SK-N-SH treated with all-trans-retinoic acid at 6 μM for 48 hours (cell line): ENCODE results near the gene EPB41L1.

Experiments
- ATAC-seq: fragments of 200-7000 bp; cut with Tn5 transposase; 3 replicates; pipeline ENCODE4 v1.9.1; 2020; ENCODE audit warnings: mild to moderate bottlenecking, moderate library complexity
- ARNTL ChIP-seq: fragments of 450-650 bp; formaldehyde crosslinking; IDR thresholded peaks from 2 replicates; pipeline ENCODE4 v1.5.0; 2020; ENCODE audit warnings: low read depth, mild to moderate bottlenecking, moderate library complexity, borderline replicate concordance
- BACH2 ChIP-seq: fragments of 250-450 bp; sonication (Bioruptor Pico); IDR thresholded peaks from 2 replicates; pipeline ENCODE4 v1.9.0; 2021; ENCODE audit warnings: mild to moderate bottlenecking, borderline replicate concordance
- CSDC2 ChIP-seq: fragments of 250-450 bp; sonication (Bioruptor Pico); IDR thresholded peaks from 2 replicates; pipeline ENCODE4 v1.5.0; 2020; ENCODE audit warnings: mild to moderate bottlenecking, moderate library complexity
- ESRRG ChIP-seq: fragments of 250-450 bp; sonication (Bioruptor Pico); IDR thresholded peaks from 2 replicates; pipeline ENCODE4 v1.6.1; 2021; ENCODE audit warnings: mild to moderate bottlenecking
- GLIS3 ChIP-seq: fragments of 250-450 bp; sonication (Bioruptor Pico); IDR thresholded peaks from 2 replicates; pipeline ENCODE4 v1.5.0; 2020; ENCODE audit warnings: mild to moderate bottlenecking, moderate library complexity
- ISL1 ChIP-seq: fragments of 250-450 bp; sonication (Bioruptor Pico); IDR thresholded peaks from 2 replicates; pipeline ENCODE4 v2.1.2; 2022; ENCODE audit warnings: mild to moderate bottlenecking, moderate library complexity
- OSR1 ChIP-seq: fragments of 250-450 bp; sonication (Bioruptor Pico); IDR thresholded peaks from 2 replicates; pipeline ENCODE4 v1.8.0; 2022; ENCODE audit warnings: moderate library complexity, mild to moderate bottlenecking, inconsistent platforms
- PPARA ChIP-seq: fragments of 250-450 bp; sonication (Bioruptor Pico); IDR thresholded peaks from 2 replicates; pipeline ENCODE4 v1.5.0; 2020; ENCODE audit warnings: mild to moderate bottlenecking, borderline replicate concordance
- RARB ChIP-seq: fragments of 250-450 bp; sonication (Bioruptor Pico); IDR thresholded peaks from 2 replicates; pipeline ENCODE4 v1.8.0; 2021; ENCODE audit warnings: mild to moderate bottlenecking, moderate library complexity
- SNAI2 ChIP-seq: fragments of 250-450 bp; sonication (Bioruptor Pico); IDR thresholded peaks from 2 replicates; pipeline ENCODE4 v1.5.0; 2020; ENCODE audit warnings: mild to moderate bottlenecking, moderate library complexity
- TOX ChIP-seq: fragments of 250-450 bp; sonication (Bioruptor Pico); IDR thresholded peaks from 2 replicates; pipeline ENCODE4 v1.8.0; 2021; ENCODE audit warnings: mild to moderate bottlenecking, moderate library complexity, borderline replicate concordance
- ZC3H10 ChIP-seq: fragments of 250-450 bp; sonication (Bioruptor Pico); IDR thresholded peaks from 2 replicates; pipeline ENCODE4 v1.5.1; 2021; ENCODE audit warnings: mild to moderate bottlenecking, moderate library complexity
- ZFP3 ChIP-seq: fragments of 250-450 bp; sonication (Bioruptor Pico); IDR thresholded peaks from 2 replicates; pipeline ENCODE4 v1.5.0; 2020; ENCODE audit warnings: mild to moderate bottlenecking, moderate library complexity
- ZFP30 ChIP-seq: fragments of 450-650 bp; formaldehyde crosslinking; IDR thresholded peaks from 2 replicates; pipeline ENCODE4 v1.5.0; 2022; ENCODE audit warnings: mild to moderate bottlenecking, moderate library complexity
- ZNF565 ChIP-seq: fragments of 450-650 bp; formaldehyde crosslinking; conservative IDR thresholded peaks from 2 replicates; pipeline ENCODE4 v1.5.0; 2020; ENCODE audit warnings: low read depth, mild to moderate bottlenecking, moderate library complexity
- ZNF70 ChIP-seq: fragments of 450-650 bp; formaldehyde crosslinking; IDR thresholded peaks from 2 replicates; pipeline ENCODE4 v1.5.0; 2020; ENCODE audit warnings: mild to moderate bottlenecking, moderate library complexity
- ZNF8 ChIP-seq: fragments of 450-650 bp; formaldehyde crosslinking; IDR thresholded peaks from 2 replicates; pipeline ENCODE4 v1.5.0; 2020; ENCODE audit warnings: mild to moderate bottlenecking, moderate library complexity
- TF ChIP-seq, protein P1 (sequence below): fragments of 250-450 bp; sonication (Bioruptor Pico); IDR thresholded peaks from 2 replicates; pipeline ENCODE4 v1.8.0; 2020; ENCODE audit warnings: mild to moderate bottlenecking, moderate library complexity, borderline replicate concordance
- TF ChIP-seq, protein P2 (sequence below): fragments of 250-450 bp; sonication (Bioruptor Pico); IDR thresholded peaks from 2 replicates; pipeline ENCODE4 v1.8.0; 2021; ENCODE audit warnings: low read depth, mild to moderate bottlenecking, moderate library complexity, borderline replicate concordance
- TF ChIP-seq, protein P3 (sequence below): fragments of 250-450 bp; sonication (Bioruptor Pico); IDR thresholded peaks from 2 replicates; pipeline ENCODE4 v1.5.1; 2021; ENCODE audit warnings: mild to moderate bottlenecking, moderate library complexity

Gene EPB41L1

DNA sequence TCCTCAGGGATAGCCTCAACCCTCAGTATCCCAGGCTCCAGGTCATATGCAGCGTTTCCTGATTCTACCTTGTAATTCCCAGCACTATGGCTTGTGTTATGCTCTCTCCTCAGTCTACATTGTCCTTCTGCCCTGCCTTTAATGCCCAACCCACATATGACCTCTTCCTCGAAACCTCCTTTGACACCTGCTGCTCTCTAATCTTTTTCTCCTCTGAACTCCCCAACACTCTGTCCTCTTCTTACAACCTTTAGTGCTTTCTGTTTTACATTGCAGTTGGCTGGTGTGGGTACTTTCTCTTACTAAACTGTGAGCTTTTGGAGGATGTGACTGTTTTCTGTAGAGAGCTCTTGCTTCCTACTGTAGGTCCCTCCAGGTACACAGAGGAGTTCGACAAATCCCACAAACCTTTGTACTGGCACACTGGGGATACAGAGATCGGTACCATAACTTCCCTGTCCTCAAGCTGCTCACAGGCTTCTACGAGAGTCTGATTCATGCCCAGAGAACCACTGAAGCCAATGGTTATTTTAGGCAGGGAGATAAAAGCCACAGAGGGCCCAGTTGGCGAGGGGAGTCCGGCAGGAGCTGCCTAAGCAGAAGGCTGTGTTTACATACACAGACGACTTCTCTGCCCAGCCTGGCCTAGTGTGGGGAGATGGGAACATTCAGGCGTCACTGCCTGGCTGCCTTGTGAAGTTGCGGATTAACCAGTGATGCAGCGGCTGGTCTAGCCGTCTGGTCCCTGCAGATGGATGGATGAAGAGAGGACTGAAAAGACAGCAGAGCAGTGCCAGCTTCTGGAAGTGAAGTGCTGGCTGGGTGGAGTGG is 8.4 kb upstream of the EPB41L1 start:
- no peak for ATAC-seq
- TF ChIP-seq CSDC2 (CRISPR knock-in tag) = no peak
- TF ChIP-seq ZC3H10 (CRISPR knock-in tag) = no peak
- no peak for TF ChIP-seq ZNF8 (CRISPR knock-in tag)
- TF ChIP-seq, protein P1, sequence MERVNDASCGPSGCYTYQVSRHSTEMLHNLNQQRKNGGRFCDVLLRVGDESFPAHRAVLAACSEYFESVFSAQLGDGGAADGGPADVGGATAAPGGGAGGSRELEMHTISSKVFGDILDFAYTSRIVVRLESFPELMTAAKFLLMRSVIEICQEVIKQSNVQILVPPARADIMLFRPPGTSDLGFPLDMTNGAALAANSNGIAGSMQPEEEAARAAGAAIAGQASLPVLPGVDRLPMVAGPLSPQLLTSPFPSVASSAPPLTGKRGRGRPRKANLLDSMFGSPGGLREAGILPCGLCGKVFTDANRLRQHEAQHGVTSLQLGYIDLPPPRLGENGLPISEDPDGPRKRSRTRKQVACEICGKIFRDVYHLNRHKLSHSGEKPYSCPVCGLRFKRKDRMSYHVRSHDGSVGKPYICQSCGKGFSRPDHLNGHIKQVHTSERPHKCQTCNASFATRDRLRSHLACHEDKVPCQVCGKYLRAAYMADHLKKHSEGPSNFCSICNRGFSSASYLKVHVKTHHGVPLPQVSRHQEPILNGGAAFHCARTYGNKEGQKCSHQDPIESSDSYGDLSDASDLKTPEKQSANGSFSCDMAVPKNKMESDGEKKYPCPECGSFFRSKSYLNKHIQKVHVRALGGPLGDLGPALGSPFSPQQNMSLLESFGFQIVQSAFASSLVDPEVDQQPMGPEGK = no peak
- TF ChIP-seq ESRRG (CRISPR knock-in tag) = no peak
- no peak for TF ChIP-seq GLIS3 (CRISPR knock-in tag)
- TF ChIP-seq TOX (CRISPR knock-in tag) = no peak
- no peak for TF ChIP-seq ZFP30 (CRISPR knock-in tag)
- no peak for TF ChIP-seq BACH2
- no peak for TF ChIP-seq SNAI2 (CRISPR knock-in tag)
- TF ChIP-seq ZNF70 (CRISPR knock-in tag) = no peak
- TF ChIP-seq ARNTL (CRISPR knock-in tag) = no peak
- TF ChIP-seq ZFP3 (CRISPR knock-in tag) = no peak
- TF ChIP-seq RARB (CRISPR knock-in tag) = no peak
- no peak for TF ChIP-seq ISL1
- no peak for TF ChIP-seq OSR1

DNA sequence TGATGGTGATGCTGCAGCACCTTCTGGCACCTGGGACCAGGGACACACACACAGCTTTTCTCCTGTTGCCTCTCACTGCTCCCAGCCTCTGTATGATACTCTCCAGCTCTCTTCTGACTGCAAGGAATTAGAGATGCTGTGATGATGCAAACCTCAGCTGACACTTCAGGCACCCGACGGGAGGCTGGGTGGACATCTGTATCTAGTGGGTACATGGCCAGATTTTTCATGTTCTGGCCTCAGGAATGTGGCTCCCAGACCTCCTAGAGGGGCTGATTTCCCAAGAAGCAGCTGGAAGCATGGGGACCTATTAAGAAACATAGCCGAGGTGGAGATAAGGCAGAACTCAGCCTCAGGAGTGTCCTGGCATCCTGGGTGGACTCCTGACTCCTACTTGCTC is 6.8 kb upstream of the EPB41L1 start:
- no peak for TF ChIP-seq ESRRG (CRISPR knock-in tag)
- no peak for TF ChIP-seq BACH2
- TF ChIP-seq GLIS3 (CRISPR knock-in tag) = no peak
- no peak for TF ChIP-seq ZNF70 (CRISPR knock-in tag)
- no peak for TF ChIP-seq ISL1
- TF ChIP-seq, protein P1 = no peak
- TF ChIP-seq, protein P2, sequence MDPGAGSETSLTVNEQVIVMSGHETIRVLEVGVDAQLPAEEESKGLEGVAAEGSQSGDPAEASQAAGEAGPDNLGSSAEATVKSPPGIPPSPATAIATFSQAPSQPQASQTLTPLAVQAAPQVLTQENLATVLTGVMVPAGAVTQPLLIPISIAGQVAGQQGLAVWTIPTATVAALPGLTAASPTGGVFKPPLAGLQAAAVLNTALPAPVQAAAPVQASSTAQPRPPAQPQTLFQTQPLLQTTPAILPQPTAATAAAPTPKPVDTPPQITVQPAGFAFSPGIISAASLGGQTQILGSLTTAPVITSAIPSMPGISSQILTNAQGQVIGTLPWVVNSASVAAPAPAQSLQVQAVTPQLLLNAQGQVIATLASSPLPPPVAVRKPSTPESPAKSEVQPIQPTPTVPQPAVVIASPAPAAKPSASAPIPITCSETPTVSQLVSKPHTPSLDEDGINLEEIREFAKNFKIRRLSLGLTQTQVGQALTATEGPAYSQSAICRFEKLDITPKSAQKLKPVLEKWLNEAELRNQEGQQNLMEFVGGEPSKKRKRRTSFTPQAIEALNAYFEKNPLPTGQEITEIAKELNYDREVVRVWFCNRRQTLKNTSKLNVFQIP (CRISPR knock-in tag) = no peak
- no peak for TF ChIP-seq ZNF565 (CRISPR knock-in tag)
- no peak for TF ChIP-seq ZNF8 (CRISPR knock-in tag)
- TF ChIP-seq, protein P3, sequence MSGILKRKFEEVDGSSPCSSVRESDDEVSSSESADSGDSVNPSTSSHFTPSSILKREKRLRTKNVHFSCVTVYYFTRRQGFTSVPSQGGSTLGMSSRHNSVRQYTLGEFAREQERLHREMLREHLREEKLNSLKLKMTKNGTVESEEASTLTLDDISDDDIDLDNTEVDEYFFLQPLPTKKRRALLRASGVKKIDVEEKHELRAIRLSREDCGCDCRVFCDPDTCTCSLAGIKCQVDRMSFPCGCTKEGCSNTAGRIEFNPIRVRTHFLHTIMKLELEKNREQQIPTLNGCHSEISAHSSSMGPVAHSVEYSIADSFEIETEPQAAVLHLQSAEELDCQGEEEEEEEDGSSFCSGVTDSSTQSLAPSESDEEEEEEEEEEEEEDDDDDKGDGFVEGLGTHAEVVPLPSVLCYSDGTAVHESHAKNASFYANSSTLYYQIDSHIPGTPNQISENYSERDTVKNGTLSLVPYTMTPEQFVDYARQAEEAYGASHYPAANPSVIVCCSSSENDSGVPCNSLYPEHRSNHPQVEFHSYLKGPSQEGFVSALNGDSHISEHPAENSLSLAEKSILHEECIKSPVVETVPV (CRISPR knock-in tag) = no peak
- no peak for TF ChIP-seq ZFP30 (CRISPR knock-in tag)
- no peak for ATAC-seq

DNA sequence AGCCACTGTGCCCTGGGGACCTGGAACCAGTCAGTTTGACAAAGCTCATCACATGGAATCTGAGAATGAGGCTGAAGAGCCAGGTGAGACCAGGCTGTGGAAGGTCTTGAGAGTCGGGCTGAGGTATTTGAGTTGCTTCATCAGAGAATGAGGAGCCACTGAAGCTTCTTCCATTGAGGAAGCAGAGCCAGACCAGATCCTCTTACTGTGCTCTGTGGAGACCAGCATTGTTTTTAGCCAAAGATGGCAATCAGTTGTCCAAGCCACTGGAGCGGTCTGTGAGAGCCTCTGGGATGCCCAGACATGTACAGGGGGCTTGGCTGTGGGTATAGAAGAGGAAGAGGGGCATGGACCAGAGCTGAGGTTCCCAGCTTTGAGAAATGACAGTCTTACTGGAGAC is 6.1 kb upstream of the EPB41L1 start:
- ATAC-seq = no peak
- TF ChIP-seq, protein P1 = no peak
- TF ChIP-seq ZC3H10 (CRISPR knock-in tag) = no peak

DNA sequence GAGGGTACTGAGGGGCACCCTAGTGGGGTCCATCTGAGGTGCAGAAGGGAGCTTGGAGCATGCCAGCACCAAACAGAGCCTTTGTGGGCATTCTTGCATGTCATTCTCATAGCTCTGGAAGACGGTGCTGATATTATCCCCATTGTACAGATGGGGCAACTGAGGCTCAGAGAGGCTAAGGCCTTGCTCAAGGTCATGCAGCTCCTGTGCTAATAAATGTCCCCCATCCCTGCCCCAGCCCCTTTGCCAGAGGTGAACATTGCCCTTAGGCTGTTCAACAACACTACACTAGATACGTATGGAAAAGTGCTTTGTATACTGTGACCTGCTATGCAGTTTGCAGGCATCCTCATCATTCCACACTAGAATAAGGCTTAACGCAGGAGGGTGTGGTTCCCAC is 5.5 kb upstream of the EPB41L1 start:
- no peak for ATAC-seq
- TF ChIP-seq ISL1 = no peak
- TF ChIP-seq ESRRG (CRISPR knock-in tag) = no peak
- no peak for TF ChIP-seq SNAI2 (CRISPR knock-in tag)
- TF ChIP-seq ARNTL (CRISPR knock-in tag) = no peak
- TF ChIP-seq CSDC2 (CRISPR knock-in tag) = no peak
- no peak for TF ChIP-seq PPARA (CRISPR knock-in tag)
- no peak for TF ChIP-seq TOX (CRISPR knock-in tag)
- TF ChIP-seq, protein P2 (CRISPR knock-in tag) = no peak
- TF ChIP-seq, protein P1 = no peak
- TF ChIP-seq ZNF8 (CRISPR knock-in tag) = no peak
- no peak for TF ChIP-seq RARB (CRISPR knock-in tag)
- no peak for TF ChIP-seq ZNF70 (CRISPR knock-in tag)
- no peak for TF ChIP-seq OSR1
